MV-4-11 (cell line): ENCODE measurements around the gene FCRL2.
"Not testable (repeated sequence)": the region's sequence is repeated elsewhere in the genome, so short reads cannot be mapped to it uniquely, and the experiment has no call there.

ENCODE experiments used
- DNase-seq: peaks from one replicate; lab custom pipeline; 2025; lab: John Stamatoyannopoulos, UW

Gene FCRL2

DNA sequence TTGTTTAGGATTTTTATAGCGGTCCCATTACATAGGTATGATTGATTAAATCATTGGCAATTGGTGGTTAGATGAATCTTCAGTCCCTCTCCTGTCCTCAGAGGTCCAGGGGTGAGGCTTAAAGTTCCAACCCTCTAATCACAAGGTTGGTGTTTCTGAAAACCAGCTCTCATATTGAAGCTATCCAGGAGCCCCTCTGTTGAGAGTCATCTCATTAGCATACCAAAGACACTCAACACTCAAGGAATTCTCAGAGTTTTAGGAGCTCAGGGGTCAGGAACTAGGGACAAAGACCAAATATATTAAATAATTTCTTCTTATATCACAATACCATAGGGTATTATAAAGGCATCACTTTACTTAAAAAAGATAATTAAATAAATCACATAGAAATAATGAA lies 23.3 kb downstream of the FCRL2 start:
- no peak for DNase-seq

GRCh38 chr1:157751283-157751682 lies 25.6 kb downstream of the FCRL2 start:
- DNase-seq = no peak

GRCh38 chr1:157748262-157748817 lies 28.6 kb downstream of the FCRL2 start:
- no peak for DNase-seq

- DNase-seq = no peak
Measured at GRCh38 chr1:157739229-157739901, 37.6 kb downstream of the FCRL2 start.

DNA sequence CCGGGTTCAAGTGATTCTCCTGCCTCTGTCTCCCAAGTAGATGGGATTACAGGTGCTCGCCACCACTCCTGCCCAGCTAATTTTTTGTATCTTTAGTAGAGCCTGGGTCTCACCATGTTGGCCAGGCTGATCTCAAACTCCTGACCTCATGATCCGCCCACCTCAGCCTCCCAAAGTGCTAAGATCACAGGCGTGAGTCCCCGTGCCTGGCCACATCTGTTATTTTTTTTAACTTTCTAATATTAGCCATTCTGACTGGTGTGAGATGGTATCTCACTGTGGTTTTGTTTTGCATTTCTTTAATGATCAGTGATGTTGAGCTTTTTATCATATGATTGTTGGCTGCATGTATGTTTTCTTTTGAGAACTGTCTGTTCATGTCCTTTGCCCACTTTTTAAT lies 40.9 kb downstream of the FCRL2 start:
- not testable (repeated sequence) for DNase-seq

DNA sequence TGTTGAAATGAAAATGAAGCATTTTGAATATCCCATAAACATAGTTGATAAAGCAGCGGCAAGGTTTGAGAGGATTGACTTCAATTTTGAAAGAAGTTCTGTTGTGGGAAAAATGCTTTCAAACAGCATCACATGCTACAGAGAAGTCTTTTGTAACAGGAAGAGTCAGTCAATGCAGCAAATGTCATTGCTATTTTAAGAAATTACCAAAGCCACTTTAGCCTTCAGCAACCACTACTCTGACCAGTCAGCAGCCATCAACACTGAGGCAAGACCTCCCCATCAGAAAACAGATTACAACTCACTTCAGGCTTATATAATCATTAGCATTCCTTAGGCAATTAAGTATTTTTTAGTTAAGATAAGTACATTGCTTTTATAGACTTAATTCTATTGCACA lies 42.6 kb downstream of the FCRL2 start:
- peak; percentile 90 for DNase-seq

GRCh38 chr1:157732755-157733154 lies 44.2 kb downstream of the FCRL2 start:
- no peak for DNase-seq

GRCh38 chr1:157725221-157725577 lies 51.7 kb downstream of the FCRL2 start:
- DNase-seq = peak; percentile 74

GRCh38 chr1:157724537-157725220 lies 52.3 kb downstream of the FCRL2 start:
- DNase-seq = no peak

DNA sequence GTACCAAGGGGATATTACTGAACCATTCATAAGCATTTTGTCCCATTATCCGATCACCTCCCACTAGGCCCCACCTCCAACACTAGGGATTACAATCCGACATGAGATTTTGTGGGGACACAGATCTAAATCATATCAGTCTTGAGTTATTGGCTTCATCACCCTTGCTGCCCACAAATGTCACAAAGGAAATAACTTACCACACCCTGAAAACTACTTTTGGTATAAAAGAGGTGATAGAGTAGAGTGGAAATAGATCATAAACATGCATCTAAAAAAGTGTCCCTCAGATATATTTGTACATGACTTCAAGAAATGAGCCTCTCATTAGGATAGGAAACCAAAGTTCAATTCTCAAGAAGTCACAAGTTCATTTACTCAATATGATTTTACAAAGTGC lies 53.8 kb downstream of the FCRL2 start:
- DNase-seq = no peak

DNA sequence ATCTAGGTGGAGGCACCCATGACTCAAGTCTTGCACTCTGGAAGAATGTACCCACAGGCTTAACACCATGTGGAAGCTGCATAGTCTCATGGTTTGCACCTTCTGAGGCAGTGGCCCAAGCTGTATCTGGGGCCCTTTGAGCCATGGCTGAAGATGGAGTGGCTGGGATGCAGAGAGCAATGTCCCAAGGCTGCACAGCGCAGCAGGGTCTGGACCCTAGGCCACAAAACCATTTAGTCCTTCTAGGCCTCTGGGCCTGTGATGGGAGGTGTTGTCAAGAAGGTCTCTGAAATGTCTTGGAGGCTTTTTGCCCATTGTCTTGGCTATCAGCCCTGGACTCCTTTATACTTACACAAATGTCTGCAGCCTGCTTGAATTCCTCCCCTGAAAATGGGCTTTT lies 54.9 kb downstream of the FCRL2 start:
- DNase-seq = no peak

GRCh38 chr1:157715736-157716135 lies 61.2 kb downstream of the FCRL2 start:
- no peak for DNase-seq

GRCh38 chr1:157711802-157712201 lies 65.1 kb downstream of the FCRL2 start:
- no peak for DNase-seq

DNA sequence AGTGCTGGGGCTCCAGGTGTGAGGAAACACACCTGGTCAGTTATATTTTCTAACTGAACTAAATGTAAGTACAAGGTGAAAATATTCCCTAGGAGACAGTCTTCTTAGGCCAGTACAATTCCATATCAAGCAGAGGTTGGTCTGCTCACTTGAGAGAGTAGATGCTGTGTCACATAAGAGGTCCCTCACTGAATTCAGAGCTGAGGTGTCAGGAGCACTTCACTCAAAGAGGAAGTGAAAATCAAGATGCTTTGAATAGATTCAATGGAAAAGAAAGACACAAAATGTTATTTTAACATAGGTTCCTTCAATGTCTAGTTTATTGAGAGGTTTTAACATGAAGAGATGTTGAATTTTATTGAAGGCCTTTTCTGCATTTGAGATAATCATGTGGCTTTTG lies 72.1 kb downstream of the FCRL2 start:
- DNase-seq = no peak

DNA sequence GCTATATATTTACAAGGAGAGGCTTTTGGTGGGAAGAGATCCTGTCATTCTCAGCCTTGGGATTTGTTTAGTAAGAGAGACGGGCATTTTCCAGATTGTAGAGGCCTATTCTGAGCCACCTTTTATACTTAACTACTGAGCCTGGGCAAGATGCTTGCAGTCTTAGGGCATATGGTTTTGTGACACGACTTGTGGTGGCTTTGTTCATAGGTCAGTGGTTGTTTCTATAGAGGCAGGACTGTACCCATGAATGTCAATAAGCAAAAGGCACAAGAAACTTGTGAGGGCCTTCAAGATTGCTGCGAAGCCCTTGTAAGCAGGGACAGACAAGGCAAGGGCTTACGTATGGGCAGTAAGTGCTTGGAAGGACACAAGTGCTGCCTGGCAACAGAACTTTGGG lies 73.0 kb downstream of the FCRL2 start:
- no peak for DNase-seq

- DNase-seq = no peak
Measured at GRCh38 chr1:157702308-157702825, 74.6 kb downstream of the FCRL2 start.

GRCh38 chr1:157700732-157701131 lies 76.2 kb downstream of the FCRL2 start, which contains the start of gene FCRL3:
Gene FCRL3, minus strand, starts transcription at chr1:157700769. Its CDS starts 280 bp downstream, at chr1:157700489.
- no peak for DNase-seq

DNA sequence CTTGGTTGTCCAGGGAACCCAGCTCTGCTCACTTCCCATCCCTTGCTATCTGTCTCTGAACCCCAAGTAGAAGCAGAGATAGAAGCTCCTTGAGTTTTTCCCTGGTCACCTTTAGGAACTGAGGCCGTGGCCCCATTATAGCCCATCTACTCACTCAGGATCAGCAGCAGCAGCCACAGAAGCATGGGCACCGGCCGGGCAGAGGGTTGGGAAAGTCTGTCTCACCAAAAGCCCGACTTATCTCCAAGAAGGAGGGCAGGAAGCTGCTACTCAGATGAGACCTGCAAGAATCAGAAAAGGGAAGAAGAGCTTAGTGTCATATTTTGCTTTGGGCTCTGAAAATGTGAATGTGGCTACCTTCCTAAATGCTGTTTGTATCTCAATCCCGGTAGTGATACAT lies 76.6 kb downstream of the FCRL2 start:
- DNase-seq = no peak

DNA sequence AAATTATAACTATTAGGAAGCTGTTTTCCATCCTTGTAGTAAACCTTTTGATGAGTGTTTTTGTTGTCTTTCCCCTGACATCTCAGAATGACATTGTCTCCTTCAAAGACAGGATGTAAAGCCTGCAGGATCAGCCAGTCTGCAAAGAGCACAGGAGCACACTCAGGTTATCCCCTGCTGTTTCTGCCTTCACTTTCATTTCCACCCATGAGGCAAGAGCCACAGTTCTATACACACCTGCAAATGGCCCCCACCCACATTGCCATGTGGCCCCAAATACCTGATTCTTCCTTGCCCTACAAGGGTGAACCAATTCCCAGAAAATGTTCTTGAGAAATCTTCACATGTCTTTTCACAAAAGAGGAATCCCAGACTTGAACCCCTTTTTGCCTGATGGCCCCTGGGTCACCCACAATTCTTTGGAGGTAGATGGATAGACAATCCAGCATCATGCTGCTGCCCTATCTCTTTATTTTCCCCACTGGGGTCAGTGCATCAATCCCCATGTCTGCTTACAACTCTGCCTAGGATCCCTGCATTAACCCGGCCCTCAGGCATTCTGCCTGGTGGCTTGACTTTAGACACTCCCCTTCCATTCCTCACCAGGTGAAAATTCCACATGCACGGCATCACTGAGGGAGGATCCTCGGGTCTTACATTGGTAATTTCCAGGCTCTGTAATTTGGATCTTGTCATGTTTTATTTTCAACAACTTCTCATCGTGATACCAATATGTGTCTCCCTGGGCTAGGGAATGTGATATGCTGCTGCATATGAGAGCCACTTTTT lies 79.0 kb downstream of the FCRL2 start:
- no peak for DNase-seq

DNA sequence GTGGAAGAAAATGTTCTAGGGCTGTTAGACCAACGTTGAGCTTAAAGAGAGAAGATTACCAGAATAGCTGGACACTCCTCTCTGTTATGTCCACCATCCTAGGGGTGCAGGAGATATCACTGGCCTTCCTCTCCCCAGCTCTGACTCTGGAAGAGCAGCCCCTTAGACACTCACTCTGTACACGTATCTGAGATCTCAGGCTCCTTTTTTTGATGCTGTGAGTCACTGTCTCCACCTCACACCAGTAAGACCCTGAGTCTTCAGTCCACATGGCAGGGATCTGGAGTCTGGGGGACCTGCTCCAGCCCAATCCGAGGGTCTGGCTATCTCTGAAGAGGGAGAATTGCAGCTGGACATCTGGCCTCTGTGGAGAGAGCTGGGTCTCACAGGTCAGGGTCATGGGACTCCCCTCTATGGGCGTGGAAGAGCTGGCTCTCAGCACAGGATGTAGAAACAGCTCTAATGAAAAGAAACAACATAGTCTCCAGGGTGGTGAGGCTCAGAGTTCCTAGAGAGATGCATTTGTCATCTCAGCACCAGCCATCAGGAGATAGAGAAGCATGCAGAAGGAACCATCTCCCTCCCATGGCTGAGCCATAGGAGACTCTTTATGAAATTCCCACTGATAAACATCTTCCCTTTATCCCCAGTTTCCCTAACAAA lies 79.8 kb downstream of the FCRL2 start:
- no peak for DNase-seq
